Fibroblast of lung (primary cell): ENCODE results near the gene GOLGA1. TPM values are rescaled to one million over a fixed set of nuclear protein-coding genes. Genes with fewer than 3 reads are reported as not detected.

Source experiments
- DNase-seq, 2 donors: peaks; one replicate each; pipeline versions ENCODE4 v3.0.0 to v3.0.0-alpha.2; 2010; ENCODE audit warnings: low read depth in 2 of 2
- H2AFZ ChIP-seq: 2 replicates; pipeline ENCODE4 v1.5.1; 2012; ENCODE audit warnings: low read length, control low read depth, inconsistent platforms
- H3K27ac ChIP-seq: 2 replicates; pipeline ENCODE4 v1.5.1; 2011; ENCODE audit warnings: low read length, control low read depth; ENCODE audit not compliant: insufficient read depth
- H3K27me3 ChIP-seq: 2 replicates; pipeline ENCODE4 v1.5.1; 2011; ENCODE audit warnings: mild to moderate bottlenecking, low read length; ENCODE audit not compliant: control insufficient read depth, insufficient read depth
- H3K36me3 ChIP-seq: 2 replicates; pipeline ENCODE4 v1.5.1; 2011; ENCODE audit warnings: low read length; ENCODE audit not compliant: control insufficient read depth, insufficient read depth
- H3K4me1 ChIP-seq: 2 replicates; pipeline ENCODE4 v1.5.1; 2011; ENCODE audit warnings: low read length; ENCODE audit not compliant: control insufficient read depth, insufficient read depth; ENCODE audit errors: extremely low read depth
- H3K4me2 ChIP-seq: 2 replicates; pipeline ENCODE4 v1.5.1; 2011; ENCODE audit warnings: low read length, control low read depth; ENCODE audit not compliant: insufficient read depth; ENCODE audit errors: extremely low read depth
- H3K4me3 ChIP-seq, 4 experiments: fragments of 200-600 bp in 1 of 4; sonication (generic) in 1 of 4; replicated peaks in 1 of 4; 2 replicates each; pipeline ENCODE4 v1.5.1; 2011 to 2016; ENCODE audit warnings: low read length in 4 of 4, low read depth in 3 of 4, mild to moderate bottlenecking in 3 of 4, control low read depth in 2 of 4, inconsistent platforms in 1 of 4, mixed read lengths in 1 of 4; ENCODE audit not compliant: insufficient read depth in 1 of 4; ENCODE audit errors: control extremely low read depth in 1 of 4
- H3K79me2 ChIP-seq: 2 replicates; pipeline ENCODE4 v1.5.1; 2012; ENCODE audit warnings: mild to moderate bottlenecking, low read length, inconsistent platforms; ENCODE audit not compliant: control insufficient read depth, insufficient read depth
- H3K9ac ChIP-seq: 2 replicates; pipeline ENCODE4 v1.5.1; 2011; ENCODE audit warnings: mild to moderate bottlenecking, low read length, control low read depth; ENCODE audit not compliant: insufficient read depth
- H3K9me3 ChIP-seq: 2 replicates; pipeline ENCODE4 v1.5.1; 2012; ENCODE audit warnings: low read depth, low read length; ENCODE audit not compliant: control insufficient read depth, insufficient read depth
- H4K20me1 ChIP-seq: 2 replicates; pipeline ENCODE4 v1.5.1; 2011; ENCODE audit warnings: low read length; ENCODE audit not compliant: control insufficient read depth, insufficient read depth; ENCODE audit errors: extremely low read depth
- EZH2 ChIP-seq: IDR thresholded peaks from 2 replicates; pipeline ENCODE4 v1.5.1; 2012; ENCODE audit warnings: low read length, control low read depth, mild to moderate bottlenecking; ENCODE audit errors: missing control alignments
- polyA plus RNA-seq, 2 donors: library from polyadenylated mRNA; depleted of rRNA in 1 of 2; stranded (reverse) in 1 of 2; unstranded in 1 of 2; fragments of >200 nt; gene quantifications; 2 replicates each; pipeline ENCODE4 v1.2.1, GENCODE V29; 2011 to 2012; ENCODE audit warnings: missing spikeins in 1 of 2
- total RNA-seq: library from RNA; depleted of rRNA; stranded (reverse); fragments of >200 nt; gene quantifications from 2 replicates; pipeline ENCODE4 v1.2.1, GENCODE V29; 2014
- TF ChIP-seq, protein P1 (sequence below), 2 donors: IDR thresholded peaks in 1 of 2; conservative IDR thresholded peaks in 1 of 2; 1 replicate in 1 of 2; 2 replicates in 1 of 2; pipeline ENCODE4 v1.5.1; 2011 to 2012; ENCODE audit warnings: low read length in 2 of 2, control low read depth in 1 of 2, inconsistent platforms in 1 of 2, low read depth in 1 of 2, mild to moderate bottlenecking in 1 of 2

GOLGA1 gene
- total and polyA plus RNA-seq, 2 donors (not counting 1 experiment from before 2014, with no cell fraction given) = 12.0 to 15.9 TPM

DNA sequence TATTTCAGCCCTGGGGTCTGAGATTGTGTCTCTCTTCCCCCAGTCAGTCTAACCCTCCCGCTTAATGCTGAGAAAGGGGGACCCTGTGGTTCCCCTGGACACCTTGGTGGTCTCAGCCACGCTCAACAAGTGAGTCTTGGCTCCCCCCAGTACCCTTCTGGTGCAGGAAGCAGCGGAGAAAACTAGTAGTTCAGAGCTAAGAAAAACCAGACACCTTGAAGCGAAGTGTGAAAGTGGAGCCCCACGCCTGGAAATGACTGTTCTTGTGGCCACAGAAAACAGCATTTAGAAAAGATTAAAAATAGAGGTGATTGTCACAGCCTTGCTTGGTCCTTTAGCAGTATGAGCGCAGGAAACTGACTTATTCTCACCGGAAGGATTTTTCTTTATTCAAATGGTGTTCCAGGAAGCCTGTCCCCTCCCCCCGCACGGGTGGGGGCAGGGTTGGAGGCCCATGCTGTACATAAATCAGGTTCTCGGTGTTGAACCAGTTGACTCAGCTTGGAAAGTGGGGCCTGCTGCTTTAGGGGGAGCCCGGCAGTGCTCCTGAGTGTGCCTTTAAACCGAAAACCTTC, 70.8 kb downstream of the GOLGA1 start:
- no peak overlapping the region for H2AFZ ChIP-seq
- peak; percentile 35 to 41 for DNase-seq

GRCh38 chr9:124869466-124869985, 71.4 kb downstream of the GOLGA1 start:
- Histone ChIP-seq H3K4me3 (peak overlapping the region; percentile 77 to 90 (median 87)), H3K36me3 (peaks cover 10% of the 10 kb centered on the region), H3K4me1 (peaks cover 16% of the 10 kb centered on the region), H3K9ac (peak overlapping the region; percentile 94), H3K27me3 (no peaks in the 10 kb centered on the region), H3K79me2 (peaks cover 59% of the 10 kb centered on the region), H3K4me2 (peak overlapping the region; percentile 99), H3K27ac (peak overlapping the region; percentile 88), H3K9me3 (no peaks in the 10 kb centered on the region), H2AFZ (no peak overlapping the region), H4K20me1 (no peaks in the 10 kb centered on the region)
- DNase-seq = peak in 1 of 2 donors; percentile 20
- no peak for TF ChIP-seq EZH2
- TF ChIP-seq, protein P1, sequence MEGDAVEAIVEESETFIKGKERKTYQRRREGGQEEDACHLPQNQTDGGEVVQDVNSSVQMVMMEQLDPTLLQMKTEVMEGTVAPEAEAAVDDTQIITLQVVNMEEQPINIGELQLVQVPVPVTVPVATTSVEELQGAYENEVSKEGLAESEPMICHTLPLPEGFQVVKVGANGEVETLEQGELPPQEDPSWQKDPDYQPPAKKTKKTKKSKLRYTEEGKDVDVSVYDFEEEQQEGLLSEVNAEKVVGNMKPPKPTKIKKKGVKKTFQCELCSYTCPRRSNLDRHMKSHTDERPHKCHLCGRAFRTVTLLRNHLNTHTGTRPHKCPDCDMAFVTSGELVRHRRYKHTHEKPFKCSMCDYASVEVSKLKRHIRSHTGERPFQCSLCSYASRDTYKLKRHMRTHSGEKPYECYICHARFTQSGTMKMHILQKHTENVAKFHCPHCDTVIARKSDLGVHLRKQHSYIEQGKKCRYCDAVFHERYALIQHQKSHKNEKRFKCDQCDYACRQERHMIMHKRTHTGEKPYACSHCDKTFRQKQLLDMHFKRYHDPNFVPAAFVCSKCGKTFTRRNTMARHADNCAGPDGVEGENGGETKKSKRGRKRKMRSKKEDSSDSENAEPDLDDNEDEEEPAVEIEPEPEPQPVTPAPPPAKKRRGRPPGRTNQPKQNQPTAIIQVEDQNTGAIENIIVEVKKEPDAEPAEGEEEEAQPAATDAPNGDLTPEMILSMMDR (conservative IDR thresholded peaks at IDR 0.05 in 1 of 2, IDR thresholded peaks at IDR 0.05 in 1 of 2; ENCODE audit: low read depth in 1 of 2, low read length in 2 of 2) = no peak

More for the DNA sequence above, 70.8 kb downstream of the GOLGA1 start:
- no peaks in the 10 kb centered on the region for H3K9me3 ChIP-seq
- H3K27me3 ChIP-seq = no peaks in the 10 kb centered on the region
- peak overlapping the region; percentile 94 for H3K9ac ChIP-seq
- no peak for TF ChIP-seq EZH2
- TF ChIP-seq, protein P1 (conservative IDR thresholded peaks at IDR 0.05 in 1 of 2, IDR thresholded peaks at IDR 0.05 in 1 of 2; ENCODE audit: low read depth in 1 of 2, low read length in 2 of 2) = no peak
- no peaks in the 10 kb centered on the region for H4K20me1 ChIP-seq
- peaks cover 16% of the 10 kb centered on the region for H3K4me1 ChIP-seq
- H3K4me3 ChIP-seq = peak overlapping the region; percentile 77 to 90 (median 87)
- peak overlapping the region; percentile 99 for H3K4me2 ChIP-seq
- H3K36me3 ChIP-seq = peaks cover 14% of the 10 kb centered on the region
- H3K27ac ChIP-seq = peak overlapping the region; percentile 88
- peaks cover 65% of the 10 kb centered on the region for H3K79me2 ChIP-seq

DNA sequence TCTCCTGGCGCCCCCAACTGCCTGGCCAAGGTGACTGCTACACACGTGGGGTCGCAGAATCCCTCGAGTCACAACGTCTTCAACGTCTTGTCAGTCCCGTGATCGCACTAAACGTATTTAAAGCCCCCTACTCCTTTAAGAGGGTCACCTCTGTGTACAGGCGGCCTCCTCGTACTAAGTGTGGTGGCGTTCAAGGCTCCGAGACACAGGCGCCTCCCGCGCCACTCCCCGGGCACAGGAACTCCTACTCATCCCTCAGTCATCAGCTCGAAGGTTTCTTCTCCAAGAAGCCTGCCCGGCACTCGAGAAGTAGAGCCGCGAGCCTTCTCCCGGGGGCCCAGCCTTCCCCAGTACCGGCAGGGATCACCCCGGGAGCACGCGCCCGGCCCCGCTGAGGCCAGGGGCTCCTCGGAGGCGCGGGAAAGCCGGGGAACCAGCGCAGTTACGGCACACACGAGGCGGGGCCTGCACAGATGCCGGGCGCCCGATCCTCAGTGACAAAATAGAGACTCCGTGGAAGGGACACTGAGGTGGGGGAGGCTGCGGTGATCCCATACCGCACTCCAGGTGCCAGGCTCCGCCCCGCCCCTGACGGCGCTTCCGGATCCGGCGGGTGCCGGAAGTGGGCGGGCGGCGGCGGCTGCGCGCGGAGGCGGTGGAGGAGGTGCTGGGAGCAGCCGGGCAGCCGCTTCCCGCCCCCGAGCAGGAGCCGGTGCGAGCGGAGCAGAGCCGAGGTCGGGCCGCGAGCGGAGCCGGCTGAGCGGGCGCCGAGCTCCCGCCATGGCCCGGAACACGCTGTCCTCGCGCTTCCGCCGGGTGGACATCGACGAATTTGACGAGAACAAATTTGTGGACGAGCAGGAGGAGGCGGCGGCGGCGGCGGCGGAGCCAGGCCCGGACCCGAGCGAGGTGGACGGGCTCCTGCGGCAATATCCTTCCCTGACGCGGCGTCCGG, 72.1 kb downstream of the GOLGA1 start:
- Histone ChIP-seq H3K27ac (peak overlapping the region; percentile 96), H3K9me3 (no peaks in the 10 kb centered on the region), H4K20me1 (no peaks in the 10 kb centered on the region), H3K4me1 (peaks cover 16% of the 10 kb centered on the region), H2AFZ (peak overlapping the region; percentile 49), H3K4me3 (peak overlapping the region; percentile 77 to 90 (median 87)), H3K4me2 (peak overlapping the region; percentile 99), H3K9ac (peak overlapping the region; percentile 94), H3K36me3 (peaks cover 10% of the 10 kb centered on the region), H3K79me2 (peaks cover 54% of the 10 kb centered on the region), H3K27me3 (no peaks in the 10 kb centered on the region)
- TF ChIP-seq, protein P1 (conservative IDR thresholded peaks at IDR 0.05 in 1 of 2, IDR thresholded peaks at IDR 0.05 in 1 of 2; ENCODE audit: low read depth in 1 of 2, low read length in 2 of 2) = peak in 1 of 2 donors; percentile 19
- TF ChIP-seq EZH2 = no peak
- DNase-seq = peak; percentile 68 to 78
